ENCODE measurements around the gene RAB12.

RAB12 gene

GRCh38 chr18:8673256-8674209, 64.3 kb downstream of the RAB12 start:
- DNase-seq (ENCODE audit: low read depth), result no peak

GRCh38 chr18:8675057-8675456, 65.8 kb downstream of the RAB12 start:
- TF ChIP-seq CTCF (conservative IDR thresholded peaks at IDR 0.05; ENCODE audit: low read depth, low read length), result no peak
- DNase-seq (ENCODE audit: low read depth), result no peak
- H3K4me3 ChIP-seq (ENCODE audit: low read length), result no peak overlapping the region

More at GRCh38 chr18:8673256-8674209, 64.3 kb downstream of the RAB12 start:
- no peak overlapping the region for H3K4me3 ChIP-seq (ENCODE audit: low read length)
- TF ChIP-seq CTCF (conservative IDR thresholded peaks at IDR 0.05; ENCODE audit: low read depth, low read length), result no peak

- TF ChIP-seq CTCF (conservative IDR thresholded peaks at IDR 0.05; ENCODE audit: low read depth, low read length), result no peak
- no peak overlapping the region for H3K4me3 ChIP-seq (ENCODE audit: low read length)
- DNase-seq (ENCODE audit: low read depth), result no peak
Observed at GRCh38 chr18:8681196-8681595, 72.0 kb downstream of the RAB12 start.

- no peak for TF ChIP-seq CTCF (conservative IDR thresholded peaks at IDR 0.05; ENCODE audit: low read depth, low read length)
- H3K4me3 ChIP-seq (ENCODE audit: low read length), result no peak overlapping the region
- no peak for DNase-seq (ENCODE audit: low read depth)
Observed at GRCh38 chr18:8684577-8684976, 75.3 kb downstream of the RAB12 start.

GRCh38 chr18:8685141-8685913, 76.1 kb downstream of the RAB12 start:
- TF ChIP-seq CTCF (conservative IDR thresholded peaks at IDR 0.05; ENCODE audit: low read depth, low read length), result no peak
- DNase-seq (ENCODE audit: low read depth), result no peak
- no peak overlapping the region for H3K4me3 ChIP-seq (ENCODE audit: low read length)

GRCh38 chr18:8685914-8686216, 76.6 kb downstream of the RAB12 start:
- no peak for DNase-seq (ENCODE audit: low read depth)
- no peak overlapping the region for H3K4me3 ChIP-seq (ENCODE audit: low read length)
- TF ChIP-seq CTCF (conservative IDR thresholded peaks at IDR 0.05; ENCODE audit: low read depth, low read length), result no peak

Measured in retinal pigment epithelial cell (primary cell).